OCI-LY1 (cell line): ENCODE results near the gene XPR1.

Experiments used
- CTCF ChIP-seq: fragments of 200-600 bp; sonication (generic), shearing (Covaris generic); IDR thresholded peaks from 2 replicates; pipeline ENCODE4 v1.5.1; 2017; ENCODE audit warnings: mild to moderate bottlenecking, antibody characterized with exemption, low read length, moderate library complexity, mixed read lengths
- EZH2 ChIP-seq: fragments of 200-600 bp; sonication (generic), shearing (Covaris generic); IDR thresholded peaks from 2 replicates; pipeline ENCODE4 v1.8.0; 2017; ENCODE audit warnings: borderline replicate concordance, mixed run types, mild to moderate bottlenecking, antibody characterized with exemption, low read length, moderate library complexity, mixed read lengths

DNA sequence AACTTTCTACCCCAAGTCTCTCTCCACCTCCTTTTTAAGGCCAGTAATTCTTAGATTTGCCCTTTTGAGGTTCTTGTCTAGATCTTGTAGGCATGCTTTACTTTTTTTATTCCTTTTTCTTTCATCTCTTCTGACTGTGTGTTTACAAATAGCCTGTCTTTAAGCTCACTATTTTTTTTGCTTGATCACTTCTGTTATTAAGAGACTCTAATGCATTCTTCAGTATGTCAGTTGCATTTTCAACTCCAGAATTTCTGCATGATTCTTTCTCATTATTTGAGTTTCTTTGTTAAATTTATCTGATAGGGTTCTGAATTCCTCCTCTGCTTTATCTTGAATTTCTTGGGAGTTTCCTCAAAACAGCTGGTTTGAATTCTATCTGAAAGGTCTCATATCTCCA is 30.9 kb downstream of the XPR1 start:
- TF ChIP-seq CTCF (no peak), EZH2 (no peak)
